CD4-positive, alpha-beta T cell treated with Interleukin-17A for 1 hour (primary cell): Measurements from ENCODE around the gene ARHGDIG.

Experiments used
- DNase-seq: peaks from one replicate; pipeline ENCODE4 v3.0.0-alpha.2; 2020

ARHGDIG gene

GRCh38 chr16:281660-282255, 1.4 kb downstream of the ARHGDIG start:
- no peak for DNase-seq

- DNase-seq: no peak
Measured at GRCh38 chr16:282491-282890, 2.1 kb downstream of the ARHGDIG start.

- DNase-seq: no peak
Measured at GRCh38 chr16:283033-283805, 2.8 kb downstream of the ARHGDIG start, which contains the start of gene PDIA2. TSS of gene PDIA2 (plus strand) at chr16:283164. CDS start at chr16:283170, 6 bp downstream.

GRCh38 chr16:284204-285120, 4.1 kb downstream of the ARHGDIG start:
- no peak for DNase-seq

DNA sequence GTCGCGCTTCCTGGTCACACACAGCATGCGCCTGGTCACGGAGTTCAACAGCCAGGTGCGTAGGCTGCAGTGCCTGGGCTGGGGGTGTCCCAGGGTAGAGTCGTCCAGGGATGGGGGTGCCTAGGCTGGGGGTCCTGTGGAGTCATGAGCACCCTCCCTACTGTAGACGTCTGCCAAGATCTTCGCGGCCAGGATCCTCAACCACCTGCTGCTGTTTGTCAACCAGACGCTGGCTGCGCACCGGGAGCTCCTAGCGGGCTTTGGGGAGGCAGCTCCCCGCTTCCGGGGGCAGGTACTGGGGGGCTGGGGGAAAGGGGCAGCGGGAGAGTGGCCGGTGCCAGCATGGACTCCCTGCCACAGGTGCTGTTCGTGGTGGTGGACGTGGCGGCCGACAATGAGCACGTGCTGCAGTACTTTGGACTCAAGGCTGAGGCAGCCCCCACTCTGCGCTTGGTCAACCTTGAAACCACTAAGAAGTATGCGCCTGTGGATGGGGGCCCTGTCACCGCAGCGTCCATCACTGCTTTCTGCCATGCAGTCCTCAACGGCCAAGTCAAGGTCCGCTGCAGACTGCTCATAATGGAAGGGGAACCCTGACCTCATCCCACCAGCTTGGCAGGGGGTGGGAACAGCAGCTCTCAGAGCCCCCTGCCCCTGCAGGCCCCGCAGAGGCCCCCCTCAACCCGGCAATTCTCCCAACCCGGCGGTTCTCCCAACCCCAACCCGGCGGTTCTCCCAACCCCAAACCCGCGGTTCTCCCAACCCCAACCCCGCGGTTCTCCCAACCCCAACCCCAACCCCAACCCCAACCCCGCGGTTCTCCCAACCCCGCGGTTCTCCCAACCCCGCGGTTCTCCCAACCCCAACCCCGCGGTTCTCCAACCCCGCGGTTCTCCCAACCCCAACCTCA, 5.0 kb downstream of the ARHGDIG start:
- DNase-seq: no peak

DNA sequence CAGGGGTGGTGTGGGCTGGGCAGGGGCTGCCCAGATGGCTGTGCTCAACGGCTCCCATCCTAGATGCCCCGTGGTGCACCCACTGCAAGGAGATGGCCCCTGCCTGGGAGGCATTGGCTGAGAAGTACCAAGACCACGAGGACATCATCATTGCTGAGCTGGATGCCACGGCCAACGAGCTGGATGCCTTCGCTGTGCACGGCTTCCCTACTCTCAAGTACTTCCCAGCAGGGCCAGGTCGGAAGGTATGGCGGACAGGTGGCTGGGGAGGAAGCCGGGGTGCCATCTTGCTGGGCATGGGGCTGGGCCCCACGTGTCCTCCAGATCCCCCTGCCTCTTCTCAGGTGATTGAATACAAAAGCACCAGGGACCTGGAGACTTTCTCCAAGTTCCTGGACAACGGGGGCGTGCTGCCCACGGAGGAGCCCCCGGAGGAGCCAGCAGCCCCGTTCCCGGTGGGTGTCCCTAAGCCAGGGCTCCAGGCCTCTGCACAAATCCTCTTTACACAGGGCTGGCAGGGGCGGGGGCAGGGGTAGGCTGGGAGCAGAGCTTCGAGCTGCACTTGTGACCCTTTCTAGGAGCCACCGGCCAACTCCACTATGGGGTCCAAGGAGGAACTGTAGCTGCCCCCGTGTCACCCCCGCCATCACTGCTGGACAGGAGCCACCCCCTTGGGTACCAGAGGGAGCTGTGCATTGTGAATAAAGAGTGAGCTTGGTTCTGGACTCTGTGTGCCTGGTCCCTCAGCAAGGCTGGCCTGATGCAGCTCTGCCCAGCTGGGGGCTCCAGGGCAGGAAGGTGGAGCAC, 6.3 kb downstream of the ARHGDIG start:
- no peak for DNase-seq

GRCh38 chr16:287298-287811, 7.0 kb downstream of the ARHGDIG start:
- no peak for DNase-seq

DNA sequence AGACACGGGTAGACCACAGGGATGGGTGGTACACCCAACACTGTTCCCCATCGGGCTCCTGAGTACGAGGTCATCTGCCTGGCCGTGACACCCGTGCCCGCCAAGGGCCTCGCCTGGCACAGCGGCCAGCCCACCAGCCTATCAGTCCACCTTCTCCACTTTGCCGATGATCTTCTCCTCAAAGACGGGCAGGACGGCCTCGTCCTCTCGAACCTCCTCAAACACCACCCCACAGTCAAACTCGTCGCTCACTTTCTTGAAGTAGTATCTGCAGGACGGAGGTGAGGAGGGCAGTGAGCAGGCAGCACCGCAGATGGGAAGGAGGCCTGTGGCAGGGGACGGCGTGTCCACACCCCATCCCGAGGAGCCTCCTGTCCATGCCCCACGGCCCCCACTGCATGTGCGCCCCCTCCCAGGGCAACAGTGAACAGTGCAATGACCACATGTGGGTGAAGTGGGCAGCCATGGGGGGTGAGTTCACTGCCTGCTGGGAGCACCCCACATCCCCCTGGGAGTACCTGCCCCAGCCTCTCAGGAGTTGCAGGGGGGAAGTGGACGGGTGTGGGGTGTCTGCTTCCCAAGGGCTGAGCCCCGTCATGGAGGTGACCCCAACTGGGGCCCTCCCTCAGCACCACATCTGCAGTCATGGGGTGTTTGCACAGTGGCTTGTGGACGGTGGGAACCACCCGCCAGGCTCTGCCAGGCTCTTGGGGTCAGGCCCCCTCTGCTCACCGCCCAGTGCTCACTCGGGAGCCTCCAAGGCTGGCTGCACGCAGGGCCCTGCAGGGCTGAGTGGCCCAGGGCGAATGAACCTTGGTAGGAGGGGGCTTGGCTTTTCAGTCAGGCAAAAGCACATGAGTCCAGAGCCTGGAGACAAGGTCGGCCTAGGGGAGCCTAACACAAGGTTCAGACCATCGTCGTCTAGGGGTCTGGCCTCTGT, 7.9 kb downstream of the ARHGDIG start:
- no peak for DNase-seq

GRCh38 chr16:289395-289997, 9.1 kb downstream of the ARHGDIG start:
- no peak for DNase-seq

DNA sequence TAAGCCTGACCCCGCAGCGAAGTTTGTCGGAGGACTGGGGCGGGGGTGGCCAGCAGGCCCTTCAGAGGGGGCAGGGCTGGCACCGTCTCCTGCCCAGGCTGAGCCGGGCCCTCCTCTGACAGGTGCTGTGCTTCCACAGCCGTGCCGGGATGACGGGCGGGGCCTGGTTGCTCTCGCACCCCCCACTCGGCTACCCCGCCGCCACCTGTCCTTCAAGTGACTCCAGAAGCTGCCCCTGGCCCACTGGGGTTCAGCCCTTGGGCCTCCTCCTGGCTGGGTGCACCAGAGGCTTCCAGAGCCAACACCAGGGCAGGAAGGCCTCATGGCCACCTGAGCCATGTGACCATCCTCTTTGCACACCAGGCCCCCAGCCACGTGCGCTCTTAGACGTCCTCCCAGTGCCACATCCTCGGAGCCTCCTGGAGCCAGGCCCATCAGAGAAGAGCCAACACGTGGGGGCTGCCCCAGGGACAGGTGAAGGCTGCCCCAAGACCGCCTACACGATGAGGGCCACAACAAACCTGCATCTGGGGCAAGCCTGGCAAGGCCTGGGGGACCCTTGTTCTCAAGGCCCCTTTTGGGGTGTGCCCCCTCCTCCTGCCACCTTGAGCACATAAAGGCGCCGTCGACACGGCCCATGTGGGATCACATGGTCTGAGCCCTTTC, 9.8 kb downstream of the ARHGDIG start:
- DNase-seq: no peak

- DNase-seq: no peak
Measured at GRCh38 chr16:290681-291405, 10.5 kb downstream of the ARHGDIG start.

DNA sequence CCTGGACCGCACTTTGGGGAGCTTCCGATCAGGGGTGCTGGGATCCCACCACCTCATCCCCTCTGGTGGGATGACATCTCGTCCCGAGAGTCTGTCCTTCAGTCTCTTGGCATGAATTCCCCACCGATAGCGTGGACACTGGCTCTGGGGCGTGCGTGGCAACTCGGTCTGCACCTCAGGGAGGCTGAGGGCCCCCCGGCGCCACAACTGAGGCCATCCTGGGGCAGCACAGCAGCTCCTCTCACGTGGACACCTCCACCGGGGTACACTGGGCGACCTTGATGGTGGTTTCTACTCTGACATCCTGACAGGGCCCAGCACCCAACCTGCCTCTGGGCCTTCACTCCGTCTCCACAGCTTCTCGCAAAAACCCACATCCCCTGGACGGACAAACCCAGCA, 11.1 kb downstream of the ARHGDIG start:
- no peak for DNase-seq

DNA sequence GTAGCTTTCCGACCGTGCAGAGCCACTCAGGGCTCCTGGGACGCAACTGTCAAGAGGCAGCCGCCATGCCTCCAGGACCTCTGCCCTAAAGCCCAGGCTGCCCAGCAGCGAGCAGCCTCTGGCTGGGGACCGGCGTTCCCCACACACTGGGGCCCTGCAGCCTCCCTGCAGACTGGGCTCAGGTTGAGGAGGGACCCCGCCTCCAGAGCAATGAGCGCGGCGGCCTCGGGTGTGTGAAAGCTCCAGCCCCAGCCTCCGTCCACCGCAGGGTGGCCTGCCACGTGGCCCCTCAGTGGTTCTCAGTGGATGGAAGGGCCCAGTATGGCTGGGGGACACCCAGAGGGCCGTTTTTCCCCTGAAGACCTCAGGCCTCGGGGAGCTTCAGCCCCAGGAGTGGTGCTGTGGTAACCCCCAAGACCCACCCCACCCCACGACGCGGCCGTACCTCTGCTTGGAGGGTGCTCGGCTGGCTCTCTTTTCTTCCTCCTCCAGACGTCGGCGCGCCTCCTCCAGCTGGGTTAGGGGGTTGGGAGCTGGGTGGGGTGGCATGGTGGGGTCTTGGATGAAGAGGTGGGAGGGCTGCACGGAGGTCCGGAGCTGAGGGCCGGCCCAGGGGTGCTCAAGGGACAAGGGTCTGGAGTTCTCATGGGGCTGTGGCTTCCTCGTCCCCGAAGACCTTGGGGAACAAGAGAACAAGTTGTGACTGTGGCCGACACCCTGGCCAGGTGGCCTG, 12.8 kb downstream of the ARHGDIG start:
- DNase-seq: no peak

GRCh38 chr16:296276-296675, 15.9 kb downstream of the ARHGDIG start:
- no peak for DNase-seq

- no peak for DNase-seq
Measured at GRCh38 chr16:296806-297510, 16.6 kb downstream of the ARHGDIG start.

DNA sequence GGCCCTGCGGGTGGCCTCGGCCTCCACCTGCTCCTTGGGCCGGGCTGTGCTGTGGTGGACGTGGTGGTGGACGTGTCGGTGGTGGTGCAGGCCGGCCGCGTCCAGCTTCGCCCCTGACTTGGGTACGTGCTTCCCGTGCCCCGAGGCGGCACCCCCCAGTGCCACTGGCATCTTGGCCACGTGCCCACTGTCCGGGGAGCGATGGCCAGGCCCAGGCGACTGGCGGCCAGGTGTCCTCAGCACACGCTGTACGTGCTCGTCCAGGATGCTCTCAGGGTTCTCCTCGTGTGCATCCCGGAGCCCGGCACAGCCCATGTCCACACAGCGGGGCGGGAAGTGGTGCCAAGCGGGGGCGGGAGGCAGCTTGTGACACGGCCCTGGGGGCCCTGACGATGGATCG, 17.4 kb downstream of the ARHGDIG start:
- DNase-seq: no peak

- no peak for DNase-seq
Measured at GRCh38 chr16:301235-301634, 20.8 kb downstream of the ARHGDIG start.
